ENCODE results near the gene ACMSD. TPM values are rescaled to one million over a fixed set of nuclear protein-coding genes. Genes with fewer than 3 reads are reported as not detected.

Gene ACMSD
- total and polyA plus RNA-seq, 9 of the 15 experiments (the other 6 are each of a cell fraction or from before 2014, with no cell fraction given) = not detected

GRCh38 chr2:134865067-134865787 is 26.8 kb downstream of the ACMSD start:
- Histone ChIP-seq H3K9me3 (replicated peaks; ENCODE audit: control insufficient read depth, insufficient read depth, low read depth, low read length) (no peaks in the 10 kb centered on the region), H3K4me2 (ENCODE audit: insufficient read depth, low read length) (no peak overlapping the region), H3K9me1 (ENCODE audit: control insufficient read depth, insufficient read depth, low read length) (no peaks in the 10 kb centered on the region), H3K27ac (ENCODE audit: extremely low read depth, low read depth, low read length) (no peak overlapping the region), H3K4me3 (no peak overlapping the region), H3K36me3 (ENCODE audit: control insufficient read depth, insufficient read depth, low read length) (no peaks in the 10 kb centered on the region), H3K79me2 (ENCODE audit: control insufficient read depth, insufficient read depth, low read length) (no peaks in the 10 kb centered on the region), H3K4me1 (replicated peaks in 1 of 2; ENCODE audit: control insufficient read depth in 2 of 2, insufficient read depth in 2 of 2, low read length in 2 of 2) (peaks cover 0 to 3% of the 10 kb centered on the region in 2 experiments; a peak in 1 of 5 replicates), H4K20me1 (replicated peaks; ENCODE audit: control insufficient read depth, insufficient read depth, low read length) (no peaks in the 10 kb centered on the region), H3K9ac (ENCODE audit: insufficient read depth in 1 of 2, low read depth in 2 of 2, low read length in 2 of 2) (no peak overlapping the region), H2AFZ (ENCODE audit: low read depth, low read length) (no peak overlapping the region), H3K27me3 (ENCODE audit: control insufficient read depth in 2 of 2, insufficient read depth in 2 of 2, low read length in 2 of 2) (peaks cover 0 to 21% of the 10 kb centered on the region in 2 experiments; a peak in 2 of 5 replicates)
- ATAC-seq (no peak), DNase-seq (ENCODE audit: extremely low read depth in 1 of 4, low spot score in 3 of 4) (no peak), FAIRE-seq (no peak)
- no peak for TF ChIP-seq IRF2 (CRISPR knock-in tag; IDR thresholded peaks at IDR 0.05)
- 0% methylated on average over 5 of the region's 5 CpGs for WGBS (ENCODE audit: insufficient coverage, low coverage, missing lambda C conversion rate)
- intact Hi-C loops (cut with micrococcal nuclease) (no loop called here), in situ Hi-C loops (cut with MboI) (no loop called here)
- BruUV-seq (replicated peaks) = no TSS peak
- CTCF ChIA-PET (ENCODE audit: low intra/inter-chr PET ratio) = no interaction called here
- POLR2A ChIA-PET = no interaction called here

- no peaks in the 10 kb centered on the region for H3K9me3 ChIP-seq (replicated peaks; ENCODE audit: control insufficient read depth, insufficient read depth, low read depth, low read length)
- TF ChIP-seq TAF9B (IDR thresholded peaks at IDR 0.05; ENCODE audit: partially characterized antibody) = no peak
- no peak for TF ChIP-seq CREB5 (CRISPR knock-in tag; IDR thresholded peaks at IDR 0.05)
- TF ChIP-seq ZBTB12 (CRISPR knock-in tag; IDR thresholded peaks at IDR 0.05) = no peak
- TF ChIP-seq CEBPG (CRISPR knock-in tag; IDR thresholded peaks at IDR 0.05) = no peak
- peak in 1 of 2 experiments; percentile 31; a peak in 1 of 4 replicates for TF ChIP-seq CEBPG (tag; conservative IDR thresholded peaks at IDR 0.05 in 1 of 2, IDR thresholded peaks at IDR 0.05 in 1 of 2)
- FAIRE-seq = no peak
- H4K20me1 ChIP-seq (replicated peaks; ENCODE audit: control insufficient read depth, insufficient read depth, low read length) = no peaks in the 10 kb centered on the region
- H3K4me3 ChIP-seq = no peak overlapping the region
- WGBS (ENCODE audit: insufficient coverage, low coverage, missing lambda C conversion rate) = 0% methylated on average over 1 of the region's 1 CpG
- no peak overlapping the region for H3K4me2 ChIP-seq (ENCODE audit: insufficient read depth, low read length)
- H3K27ac ChIP-seq (ENCODE audit: extremely low read depth, low read depth, low read length) = no peak overlapping the region
- H2AFZ ChIP-seq (ENCODE audit: low read depth, low read length) = no peak overlapping the region
- H3K9me1 ChIP-seq (ENCODE audit: control insufficient read depth, insufficient read depth, low read length) = no peaks in the 10 kb centered on the region
- ChIA-PET POLR2A (no interaction called here), CTCF (ENCODE audit: low intra/inter-chr PET ratio) (no interaction called here)
- in situ Hi-C loops (cut with MboI) = no loop called here
- no TSS peak for BruUV-seq (replicated peaks)
- intact Hi-C loops (cut with micrococcal nuclease) = no loop called here
- peaks cover 0 to 21% of the 10 kb centered on the region in 2 experiments; a peak in 2 of 5 replicates for H3K27me3 ChIP-seq (ENCODE audit: control insufficient read depth in 2 of 2, insufficient read depth in 2 of 2, low read length in 2 of 2)
- no peak for DNase-seq (ENCODE audit: extremely low read depth in 1 of 4, low spot score in 3 of 4)
- peaks cover 0 to 3% of the 10 kb centered on the region in 2 experiments; a peak in 1 of 5 replicates for H3K4me1 ChIP-seq (replicated peaks in 1 of 2; ENCODE audit: control insufficient read depth in 2 of 2, insufficient read depth in 2 of 2, low read length in 2 of 2)
- ATAC-seq = no peak
- H3K36me3 ChIP-seq (ENCODE audit: control insufficient read depth, insufficient read depth, low read length) = no peaks in the 10 kb centered on the region
- H3K79me2 ChIP-seq (ENCODE audit: control insufficient read depth, insufficient read depth, low read length) = no peaks in the 10 kb centered on the region
- no peak overlapping the region for H3K9ac ChIP-seq (ENCODE audit: insufficient read depth in 1 of 2, low read depth in 2 of 2, low read length in 2 of 2)
These were observed 28.2 kb downstream of the ACMSD start for GRCh38 chr2:134866498-134867099.
